ENCODE data around the gene MAPK9.
"Not testable (repeated sequence)": the region's sequence is repeated elsewhere in the genome, so short reads cannot be mapped to it uniquely, and the experiment has no call there.

The MAPK9 gene

GRCh38 chr5:180304016-180304292, 12.1 kb upstream of the MAPK9 start:
- no peak overlapping the region for H3K4me3 ChIP-seq (ENCODE audit: low read depth, low read length)
- no peak for DNase-seq (ENCODE audit: low read depth)
- TF ChIP-seq CTCF (IDR thresholded peaks at IDR 0.05; ENCODE audit: low read depth, low read length, missing control alignments), result no peak

GRCh38 chr5:180303226-180304015, 11.5 kb upstream of the MAPK9 start:
- H3K4me3 ChIP-seq (ENCODE audit: low read depth, low read length), result no peak overlapping the region
- no peak for TF ChIP-seq CTCF (IDR thresholded peaks at IDR 0.05; ENCODE audit: low read depth, low read length, missing control alignments)
- no peak for DNase-seq (ENCODE audit: low read depth)

- DNase-seq (ENCODE audit: low read depth), result no peak
- no peak for TF ChIP-seq CTCF (IDR thresholded peaks at IDR 0.05; ENCODE audit: low read depth, low read length, missing control alignments)
- H3K4me3 ChIP-seq (ENCODE audit: low read depth, low read length), result no peak overlapping the region
Observed at GRCh38 chr5:180302256-180302655, 10.4 kb upstream of the MAPK9 start.

GRCh38 chr5:180301253-180301652, 9.4 kb upstream of the MAPK9 start:
- no peak overlapping the region for H3K4me3 ChIP-seq (ENCODE audit: low read depth, low read length)
- no peak for DNase-seq (ENCODE audit: low read depth)
- TF ChIP-seq CTCF (IDR thresholded peaks at IDR 0.05; ENCODE audit: low read depth, low read length, missing control alignments), result no peak

- H3K4me3 ChIP-seq (ENCODE audit: low read depth, low read length), result no peak overlapping the region
- DNase-seq (ENCODE audit: low read depth), result no peak
- no peak for TF ChIP-seq CTCF (IDR thresholded peaks at IDR 0.05; ENCODE audit: low read depth, low read length, missing control alignments)
Observed at GRCh38 chr5:180299526-180299925, 7.6 kb upstream of the MAPK9 start.

- H3K4me3 ChIP-seq (ENCODE audit: low read depth, low read length), result not testable (repeated sequence)
Observed at GRCh38 chr5:180299014-180299413, 7.1 kb upstream of the MAPK9 start.

GRCh38 chr5:180297587-180298282, 5.9 kb upstream of the MAPK9 start:
- H3K4me3 ChIP-seq (ENCODE audit: low read depth, low read length), result no peak overlapping the region
- TF ChIP-seq CTCF (IDR thresholded peaks at IDR 0.05; ENCODE audit: low read depth, low read length, missing control alignments), result no peak
- DNase-seq (ENCODE audit: low read depth), result no peak

More at GRCh38 chr5:180299014-180299413, 7.1 kb upstream of the MAPK9 start:
- not testable (repeated sequence) for DNase-seq (ENCODE audit: low read depth)
